Retinal pigment epithelial cell (primary cell): ENCODE data around the gene COL6A1.

ENCODE experiments used
- DNase-seq: peaks from one replicate; pipeline ENCODE4 v3.0.0-alpha.2; 2010; ENCODE audit warnings: low read depth
- H3K4me3 ChIP-seq: 2 replicates; pipeline ENCODE4 v1.5.1; 2011; ENCODE audit warnings: mild to moderate bottlenecking, low read length, control low read depth, moderate library complexity
- CTCF ChIP-seq: conservative IDR thresholded peaks from 2 replicates; pipeline ENCODE4 v1.5.1; 2011; ENCODE audit warnings: low read depth, low read length, control low read depth, inconsistent platforms

Gene COL6A1

DNA sequence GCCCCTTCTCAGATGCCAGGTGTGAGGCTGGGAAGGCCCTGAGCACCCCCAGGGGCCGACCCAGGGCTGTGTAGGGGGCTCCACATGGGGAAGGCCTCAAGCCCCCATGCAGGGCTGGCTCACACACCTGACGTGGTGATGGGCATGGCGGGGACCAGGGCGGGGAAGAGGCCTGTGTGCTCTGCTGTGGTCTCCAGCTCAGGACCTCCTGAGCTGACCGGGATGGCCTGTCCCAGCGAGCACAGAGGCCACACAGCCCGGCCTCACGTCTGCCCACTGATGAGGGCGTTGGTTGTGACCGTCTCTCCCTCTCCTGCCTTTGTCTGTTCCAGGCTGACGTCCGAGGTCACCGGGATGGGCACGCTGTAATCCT, 40.2 kb upstream of the COL6A1 start:
- TF ChIP-seq CTCF, result no peak
- H3K4me3 ChIP-seq, result no peak overlapping the region
- DNase-seq, result no peak

GRCh38 chr21:45941717-45942546, 39.6 kb upstream of the COL6A1 start:
- no peak for DNase-seq
- TF ChIP-seq CTCF, result no peak
- H3K4me3 ChIP-seq, result no peak overlapping the region

GRCh38 chr21:45942755-45943629, 38.6 kb upstream of the COL6A1 start:
- no peak for DNase-seq
- no peak for TF ChIP-seq CTCF
- no peak overlapping the region for H3K4me3 ChIP-seq

DNA sequence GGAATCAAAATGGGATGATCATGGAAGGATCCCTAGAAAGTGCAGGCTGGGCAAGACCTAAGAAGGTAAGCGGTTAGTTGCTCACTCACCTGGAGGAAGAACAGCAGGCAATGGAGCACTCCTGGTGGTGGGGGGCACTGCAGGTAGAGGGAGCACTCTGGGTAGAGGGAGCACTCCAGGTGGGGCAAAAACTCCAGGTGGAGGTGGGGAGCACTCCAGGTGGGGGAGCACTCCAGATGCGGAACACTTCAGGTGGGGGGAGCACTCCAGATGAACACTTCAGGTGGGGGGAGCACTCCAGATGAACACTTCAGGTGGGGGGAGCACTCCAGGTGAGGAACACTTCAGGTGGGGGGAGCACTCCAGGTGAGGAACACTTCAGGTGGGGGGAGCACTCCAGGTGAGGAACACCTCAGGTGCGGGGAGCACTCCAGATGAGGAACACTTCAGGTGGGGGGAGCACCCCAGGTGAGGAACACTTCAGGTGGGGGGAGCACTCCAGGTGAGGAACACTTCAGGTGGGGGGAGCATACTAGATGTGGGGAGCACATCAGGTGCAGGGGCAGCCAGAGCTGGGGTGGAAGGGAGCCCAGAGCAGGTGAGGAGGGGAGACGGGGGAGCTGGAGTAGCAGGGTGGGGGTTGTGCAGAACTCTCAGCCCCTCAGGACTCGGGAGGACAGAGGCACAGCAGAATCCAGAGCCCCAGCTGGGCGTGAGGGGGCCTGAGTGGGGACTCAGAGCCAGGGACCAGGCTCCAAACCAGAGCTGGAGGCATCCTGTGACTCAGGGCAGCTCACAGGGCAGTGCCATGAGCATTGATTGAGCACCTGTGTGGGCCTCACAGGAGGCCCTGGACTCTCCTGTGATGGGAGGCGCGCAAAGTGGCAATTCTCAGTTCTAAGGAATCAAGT, 37.7 kb upstream of the COL6A1 start:
- DNase-seq, result no peak
- H3K4me3 ChIP-seq, result no peak overlapping the region
- no peak for TF ChIP-seq CTCF

DNA sequence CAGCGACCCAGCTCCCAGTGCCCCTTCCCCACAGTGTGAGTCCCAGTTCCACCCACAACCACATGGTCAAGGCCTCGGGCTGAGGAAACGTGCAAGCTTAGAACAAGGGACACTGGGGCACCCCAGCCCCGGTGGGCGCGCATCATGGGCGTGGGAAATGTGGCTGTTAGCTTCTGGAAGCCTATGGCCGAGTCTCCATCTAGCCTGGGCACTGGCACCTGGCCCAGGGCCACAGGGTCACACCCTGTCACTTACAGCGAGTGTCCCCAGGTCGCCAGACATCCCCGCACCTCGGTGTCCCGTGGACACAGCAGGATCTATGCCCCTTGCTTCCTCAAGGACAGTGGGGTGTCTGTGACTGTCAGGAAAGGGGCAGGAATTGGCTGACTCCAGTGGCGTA, 37.0 kb upstream of the COL6A1 start:
- H3K4me3 ChIP-seq, result no peak overlapping the region
- no peak for TF ChIP-seq CTCF
- DNase-seq, result no peak

GRCh38 chr21:45945066-45945867, 36.3 kb upstream of the COL6A1 start:
- no peak for DNase-seq
- TF ChIP-seq CTCF, result no peak
- H3K4me3 ChIP-seq, result no peak overlapping the region
